GM12874 (cell line): Measurements from ENCODE around the gene GKN2.

Source experiments
- CTCF ChIP-seq: IDR thresholded peaks from 2 replicates; pipeline ENCODE4 v1.5.1; 2011; ENCODE audit warnings: low read depth, mild to moderate bottlenecking, control low read depth, low read length, moderate library complexity; ENCODE audit not compliant: insufficient read depth

GKN2 gene

GRCh38 chr2:68939962-68940361 lies 12.7 kb downstream of the GKN2 start:
- no peak for TF ChIP-seq CTCF

DNA sequence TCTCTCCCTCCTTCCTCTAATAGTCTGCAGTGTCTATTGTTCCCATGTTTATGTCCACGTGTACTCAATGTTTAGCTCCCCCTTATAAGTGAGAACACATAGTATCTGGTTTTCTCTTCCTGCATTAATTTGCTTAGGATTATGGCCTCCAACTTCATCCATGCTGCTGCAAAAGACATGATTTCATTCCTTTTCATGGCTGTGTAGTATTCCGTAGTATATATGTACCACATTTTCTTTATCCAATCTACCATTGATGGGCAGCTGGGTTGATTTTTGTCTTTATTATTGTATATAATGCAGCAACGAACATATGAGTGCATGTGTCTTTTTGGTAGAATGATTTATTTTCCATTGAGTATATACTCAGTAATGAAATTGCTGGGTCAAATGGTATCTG lies 13.8 kb downstream of the GKN2 start:
- no peak for TF ChIP-seq CTCF

DNA sequence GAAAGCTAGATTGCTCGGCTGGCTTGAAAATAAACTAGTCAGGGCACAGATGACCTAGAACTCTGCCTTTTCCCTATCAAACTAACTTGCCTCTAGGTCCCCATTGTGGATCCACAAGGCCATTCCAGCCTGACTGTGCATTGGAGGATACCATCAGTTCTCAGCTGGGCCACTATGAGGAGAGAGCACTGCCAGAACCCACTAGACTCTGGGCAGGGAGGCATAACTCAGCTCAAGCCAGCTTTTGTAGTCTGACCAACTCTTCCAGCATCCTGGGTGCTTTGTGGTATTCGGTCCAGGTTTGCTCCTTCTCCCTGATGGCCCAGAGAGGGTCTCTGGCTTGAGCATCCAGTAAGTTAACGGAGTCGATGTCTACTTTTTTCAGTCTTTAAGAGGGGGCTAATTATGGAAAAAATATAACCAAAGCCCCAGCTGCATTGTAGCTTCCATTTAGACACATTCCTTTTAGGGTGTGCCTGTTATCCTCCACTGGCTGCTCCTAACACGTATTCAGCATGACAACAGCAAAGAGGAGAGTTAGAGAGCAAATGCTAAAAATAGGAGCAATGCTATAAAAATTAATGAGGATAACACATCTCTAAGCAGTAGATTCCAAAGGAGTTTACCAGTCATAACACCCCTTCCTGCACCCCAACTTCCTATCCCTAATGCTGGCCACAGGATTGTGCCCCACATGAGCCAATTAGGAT lies 15.2 kb downstream of the GKN2 start:
- TF ChIP-seq CTCF = no peak

GRCh38 chr2:68936889-68937288 lies 15.8 kb downstream of the GKN2 start:
- TF ChIP-seq CTCF = no peak

GRCh38 chr2:68936427-68936826 lies 16.3 kb downstream of the GKN2 start:
- no peak for TF ChIP-seq CTCF

- TF ChIP-seq CTCF = no peak
Measured at GRCh38 chr2:68935471-68935870, 17.2 kb downstream of the GKN2 start.

- no peak for TF ChIP-seq CTCF
Measured at GRCh38 chr2:68934021-68934420, 18.7 kb downstream of the GKN2 start.
